HG03378 (cell line): ENCODE measurements around the gene THSD4.

Experiments used
- ATAC-seq: cut with Tn5 transposase; IDR thresholded peaks from one replicate; pipeline ENCODE4 v1.9.1; 2021; ENCODE audit warnings: mild to moderate bottlenecking, moderate library complexity; ENCODE audit not compliant: unreplicated experiment

The THSD4 gene

GRCh38 chr15:71629781-71630474, 514.7 kb downstream of the THSD4 start:
- no peak for ATAC-seq

- ATAC-seq = no peak
These were observed 515.2 kb downstream of the THSD4 start for GRCh38 chr15:71630475-71630809.

GRCh38 chr15:71632576-71633195, 517.4 kb downstream of the THSD4 start:
- no peak for ATAC-seq

GRCh38 chr15:71634820-71635560, 519.7 kb downstream of the THSD4 start:
- no peak for ATAC-seq

GRCh38 chr15:71635735-71636134, 520.5 kb downstream of the THSD4 start:
- no peak for ATAC-seq

GRCh38 chr15:71638876-71639275, 523.6 kb downstream of the THSD4 start:
- ATAC-seq = no peak

- no peak for ATAC-seq
These were observed 524.2 kb downstream of the THSD4 start for GRCh38 chr15:71639471-71639870.

- ATAC-seq = no peak
These were observed 528.6 kb downstream of the THSD4 start for GRCh38 chr15:71643918-71644317.

- ATAC-seq = no peak
These were observed 531.7 kb downstream of the THSD4 start for GRCh38 chr15:71646767-71647486.

- ATAC-seq = no peak
These were observed 532.2 kb downstream of the THSD4 start for GRCh38 chr15:71647487-71647808.

- ATAC-seq = no peak
These were observed 532.8 kb downstream of the THSD4 start for GRCh38 chr15:71648095-71648494.

- no peak for ATAC-seq
These were observed 534.6 kb downstream of the THSD4 start for GRCh38 chr15:71649894-71650293.

- no peak for ATAC-seq
These were observed 535.3 kb downstream of the THSD4 start for GRCh38 chr15:71650603-71651002.

- ATAC-seq = no peak
These were observed 536.5 kb downstream of the THSD4 start for GRCh38 chr15:71651750-71652186.

- no peak for ATAC-seq
These were observed 538.9 kb downstream of the THSD4 start for GRCh38 chr15:71654042-71654719.

GRCh38 chr15:71654720-71655174, 539.5 kb downstream of the THSD4 start:
- ATAC-seq = no peak

- ATAC-seq = no peak
These were observed 541.2 kb downstream of the THSD4 start for GRCh38 chr15:71656425-71656824.

- no peak for ATAC-seq
These were observed 541.9 kb downstream of the THSD4 start for GRCh38 chr15:71657141-71657540.

- no peak for ATAC-seq
These were observed 542.8 kb downstream of the THSD4 start for GRCh38 chr15:71658036-71658435.

- no peak for ATAC-seq
These were observed 543.8 kb downstream of the THSD4 start for GRCh38 chr15:71658827-71659729.
